A673 (cell line): ENCODE data around the gene POU2AF2. TPM values are rescaled to one million over a fixed set of nuclear protein-coding genes. Genes with fewer than 3 reads are reported as not detected.

Experiments used
- BruUV-seq: library from RNA; stranded (reverse); fragments of 400-500 nt; replicated peaks from 2 replicates; lab custom pipeline; 2021; lab: Mats Ljungman, UMichigan
- CTCF ChIA-PET: fragments of 300-600 bp; sonication (Branson Sonifier 250); formaldehyde crosslinking; loops from one replicate; lab custom pipeline; 2022; ENCODE audit warnings: antibody characterized with exemption; lab: Charles Lee
- POLR2A ChIA-PET: fragments of 300-600 bp; sonication (Branson Sonifier 250); formaldehyde crosslinking; loops from one replicate; lab custom pipeline; 2022; ENCODE audit warnings: antibody characterized with exemption; ENCODE audit not compliant: low non-redundant PET; lab: Charles Lee
- DNase-seq: peaks from one replicate; pipeline ENCODE4 v3.0.0-alpha.2; 2015; ENCODE audit warnings: low spot score
- H3K27ac ChIP-seq: fragments of 200-600 bp; sonication (generic); 2 replicates; pipeline ENCODE4 v1.5.1; 2016; ENCODE audit warnings: mixed run types, low read depth, mild to moderate bottlenecking, mixed read lengths, antibody characterized with exemption, low read length; ENCODE audit not compliant: poor library complexity, severe bottlenecking
- H3K27me3 ChIP-seq: fragments of 200-600 bp; sonication (generic); replicated peaks from 2 replicates; pipeline ENCODE4 v1.6.1; 2017; ENCODE audit warnings: mixed run types, low read depth, mild to moderate bottlenecking, mixed read lengths, antibody characterized with exemption, low read length; ENCODE audit not compliant: insufficient read depth, poor library complexity
- H3K36me3 ChIP-seq: fragments of 200-600 bp; sonication (generic); 2 replicates; pipeline ENCODE4 v1.6.1; 2016; ENCODE audit warnings: mixed run types, mild to moderate bottlenecking, mixed read lengths, antibody characterized with exemption, low read length; ENCODE audit not compliant: insufficient read depth, poor library complexity, severe bottlenecking
- H3K4me1 ChIP-seq: fragments of 200-600 bp; sonication (generic); 2 replicates; pipeline ENCODE4 v1.6.1; 2017; ENCODE audit warnings: mixed run types, mild to moderate bottlenecking, mixed read lengths, antibody characterized with exemption, low read length; ENCODE audit not compliant: insufficient read depth, poor library complexity, severe bottlenecking
- H3K4me3 ChIP-seq: fragments of 200-600 bp; sonication (generic); 2 replicates; pipeline ENCODE4 v1.5.1; 2016; ENCODE audit warnings: low read depth, mixed run types, mild to moderate bottlenecking, mixed read lengths, low read length; ENCODE audit not compliant: poor library complexity, severe bottlenecking
- H3K9me3 ChIP-seq: fragments of 200-600 bp; sonication (generic); 2 replicates; pipeline ENCODE4 v1.6.1; 2016; ENCODE audit warnings: mixed run types, low read depth, mild to moderate bottlenecking, mixed read lengths, antibody characterized with exemption, low read length; ENCODE audit not compliant: poor library complexity, severe bottlenecking
- EZH2 ChIP-seq: fragments of 200-600 bp; sonication (generic); IDR thresholded peaks from 2 replicates; pipeline ENCODE4 v1.6.1; 2017; ENCODE audit warnings: borderline replicate concordance, low read depth, mild to moderate bottlenecking, mixed read lengths, antibody characterized with exemption, low read length; ENCODE audit not compliant: poor library complexity, severe bottlenecking
- intact Hi-C: fragments of 100-400 bp; cut with micrococcal nuclease; formaldehyde crosslinking; loops from one replicate; pipeline ENCODE4 v1.10.0; 2022; ENCODE audit not compliant: unreplicated experiment
- total RNA-seq: library from RNA; stranded (reverse); gene quantifications from 2 replicates; pipeline ENCODE4 v1.2.3, GENCODE V29; 2021
- TF ChIP-seq, protein P1 (sequence below): fragments of 300-800, 200-600 bp; sonication (generic); conservative IDR thresholded peaks from 2 replicates; pipeline ENCODE4 v1.5.1; 2017; ENCODE audit warnings: low read depth, mild to moderate bottlenecking, antibody characterized with exemption, low read length, moderate library complexity, mixed read lengths

POU2AF2 gene
- total RNA-seq, 1 experiment from 2014 or later: not detected

DNA sequence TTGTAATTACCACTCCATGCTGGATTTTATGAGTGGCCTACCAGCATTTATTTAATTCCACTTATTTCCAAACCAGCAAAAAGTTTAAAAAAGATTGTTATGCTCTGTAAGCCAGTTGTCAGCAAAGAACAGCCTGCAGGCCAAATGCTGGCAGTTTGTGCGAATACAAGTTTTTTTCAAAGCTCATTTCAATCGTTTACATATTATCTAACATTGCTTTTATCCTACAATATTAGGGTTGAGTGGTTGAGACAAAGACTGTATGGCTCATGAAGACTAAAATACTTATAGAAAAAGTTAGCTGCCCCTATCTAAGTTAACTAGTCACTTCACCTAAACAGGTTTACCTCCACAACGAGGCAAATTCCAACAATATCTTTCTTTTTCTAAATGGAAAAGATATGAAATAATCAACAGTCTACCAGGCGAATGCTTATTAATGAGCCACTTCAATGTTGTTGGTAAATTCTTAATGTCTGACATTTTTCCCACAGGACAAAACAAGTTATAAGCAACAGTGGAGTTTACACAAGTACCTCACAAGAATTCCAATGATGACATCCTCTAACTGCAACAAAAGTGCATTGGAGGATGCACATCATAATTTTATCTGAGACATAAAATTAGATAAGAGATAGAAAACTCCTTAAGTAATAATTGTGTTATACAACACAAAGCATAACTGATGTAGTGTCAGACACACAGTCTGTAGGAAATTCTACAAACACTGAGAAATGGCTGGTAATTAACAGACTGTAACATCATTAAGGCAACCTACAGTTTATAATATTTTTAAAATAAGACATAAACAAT lies 35.8 kb upstream of the POU2AF2 start:
- CTCF ChIA-PET: no interaction called here
- no TSS peak for BruUV-seq

DNA sequence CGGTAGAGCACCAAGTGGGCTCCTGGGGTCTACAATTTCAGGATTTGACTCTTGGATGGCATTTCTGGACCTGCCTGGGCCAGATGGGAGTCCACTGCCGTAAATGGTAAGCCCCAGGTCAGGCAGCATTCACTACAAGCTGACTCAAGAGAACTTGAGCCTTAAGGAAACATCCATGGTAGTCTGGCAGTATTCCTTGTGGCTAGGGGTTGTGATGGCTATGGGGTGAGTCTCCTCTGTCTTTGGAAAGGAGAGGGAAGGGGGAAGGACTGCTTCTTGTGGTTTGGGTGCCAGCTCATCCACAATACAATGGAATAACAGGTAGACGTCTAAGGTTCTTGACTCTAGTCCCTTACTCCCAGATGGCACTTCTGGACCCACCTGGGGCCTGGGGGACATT lies 32.3 kb upstream of the POU2AF2 start:
- no TSS peak for BruUV-seq
- DNase-seq: no peak
- intact Hi-C loops: no loop called here
- no peak overlapping the region for H3K4me3 ChIP-seq
- CTCF ChIA-PET: no interaction called here
- H3K27ac ChIP-seq: no peak overlapping the region
- H3K4me1 ChIP-seq: no peaks in the 10 kb centered on the region
- H3K36me3 ChIP-seq: no peaks in the 10 kb centered on the region
- H3K9me3 ChIP-seq: no peaks in the 10 kb centered on the region
- POLR2A ChIA-PET: no interaction called here
- H3K27me3 ChIP-seq: no peaks in the 10 kb centered on the region
- TF ChIP-seq, protein P1, sequence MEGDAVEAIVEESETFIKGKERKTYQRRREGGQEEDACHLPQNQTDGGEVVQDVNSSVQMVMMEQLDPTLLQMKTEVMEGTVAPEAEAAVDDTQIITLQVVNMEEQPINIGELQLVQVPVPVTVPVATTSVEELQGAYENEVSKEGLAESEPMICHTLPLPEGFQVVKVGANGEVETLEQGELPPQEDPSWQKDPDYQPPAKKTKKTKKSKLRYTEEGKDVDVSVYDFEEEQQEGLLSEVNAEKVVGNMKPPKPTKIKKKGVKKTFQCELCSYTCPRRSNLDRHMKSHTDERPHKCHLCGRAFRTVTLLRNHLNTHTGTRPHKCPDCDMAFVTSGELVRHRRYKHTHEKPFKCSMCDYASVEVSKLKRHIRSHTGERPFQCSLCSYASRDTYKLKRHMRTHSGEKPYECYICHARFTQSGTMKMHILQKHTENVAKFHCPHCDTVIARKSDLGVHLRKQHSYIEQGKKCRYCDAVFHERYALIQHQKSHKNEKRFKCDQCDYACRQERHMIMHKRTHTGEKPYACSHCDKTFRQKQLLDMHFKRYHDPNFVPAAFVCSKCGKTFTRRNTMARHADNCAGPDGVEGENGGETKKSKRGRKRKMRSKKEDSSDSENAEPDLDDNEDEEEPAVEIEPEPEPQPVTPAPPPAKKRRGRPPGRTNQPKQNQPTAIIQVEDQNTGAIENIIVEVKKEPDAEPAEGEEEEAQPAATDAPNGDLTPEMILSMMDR: no peak
- TF ChIP-seq EZH2: no peak

More for the DNA sequence above, 35.8 kb upstream of the POU2AF2 start:
- no peaks in the 10 kb centered on the region for H3K27me3 ChIP-seq
- no peak overlapping the region for H3K4me3 ChIP-seq
- no peaks in the 10 kb centered on the region for H3K4me1 ChIP-seq
- no peak for TF ChIP-seq EZH2
- TF ChIP-seq, protein P1: no peak
- POLR2A ChIA-PET: interaction anchor here (0.6 kb wide), 1 partner anchor 929 kb away, joined by 5 read pairs; no protein-coding TSS in a partner anchor
- DNase-seq: no peak
- no peaks in the 10 kb centered on the region for H3K36me3 ChIP-seq
- intact Hi-C loops: no loop called here
- H3K9me3 ChIP-seq: no peaks in the 10 kb centered on the region
- H3K27ac ChIP-seq: no peak overlapping the region

DNA sequence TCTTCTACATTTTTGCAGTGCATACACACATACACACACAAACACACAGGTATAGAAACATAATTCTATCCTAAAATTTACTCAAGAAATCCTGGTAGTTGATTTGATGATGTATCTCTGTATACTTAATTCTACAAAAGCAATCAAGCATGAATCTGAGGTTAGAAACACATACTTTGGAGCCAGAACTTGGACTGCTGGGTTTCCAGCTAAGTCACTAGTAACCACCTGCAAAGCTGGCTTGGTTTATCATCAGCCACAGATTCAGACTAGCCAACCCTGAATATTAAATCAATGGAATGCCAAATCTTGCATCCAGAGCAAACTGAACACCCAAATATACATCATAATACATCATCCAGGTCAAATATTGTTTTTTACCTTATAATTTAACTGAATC lies 24.8 kb upstream of the POU2AF2 start:
- CTCF ChIA-PET: no interaction called here
- TF ChIP-seq, protein P1: no peak
- TF ChIP-seq EZH2: no peak
- Histone ChIP-seq H3K36me3 (no peaks in the 10 kb centered on the region), H3K27me3 (no peaks in the 10 kb centered on the region), H3K9me3 (no peaks in the 10 kb centered on the region), H3K4me3 (no peak overlapping the region), H3K4me1 (no peaks in the 10 kb centered on the region), H3K27ac (no peak overlapping the region)
- intact Hi-C loops: no loop called here
- DNase-seq: no peak
- POLR2A ChIA-PET: interaction anchor here (0.6 kb wide), 1 partner anchor 271 kb away, joined by 3 read pairs; no protein-coding TSS in a partner anchor
- BruUV-seq: no TSS peak
